SK-N-MC (cell line): Measurements from ENCODE around the gene ITIH1.

Experiments
- DNase-seq: peaks from one replicate; pipeline ENCODE4 v3.0.0-alpha.2; 2011; ENCODE audit warnings: low read depth, low spot score
- H3K27ac ChIP-seq: fragments of 200-600 bp; sonication (generic); 2 replicates; pipeline ENCODE4 v1.5.1; 2016; ENCODE audit warnings: mixed run types
- H3K36me3 ChIP-seq: fragments of 200-600 bp; sonication (generic); 2 replicates; pipeline ENCODE4 v1.6.1; 2017; ENCODE audit warnings: antibody characterized with exemption, low read length, mixed read lengths; ENCODE audit not compliant: insufficient read depth
- H3K4me3 ChIP-seq: fragments of 200-600 bp; sonication (generic); 2 replicates; pipeline ENCODE4 v1.5.1; 2016
- H3K9ac ChIP-seq: fragments of 200-600 bp; sonication (generic); 2 replicates; pipeline ENCODE4 v1.8.0; 2017; ENCODE audit warnings: mixed run types, mixed read lengths; ENCODE audit not compliant: insufficient read length
- H3K9me3 ChIP-seq: fragments of 200-600 bp; sonication (generic); 2 replicates; pipeline ENCODE4 v1.6.1; 2017; ENCODE audit warnings: low read depth, mild to moderate bottlenecking, antibody characterized with exemption, low read length, moderate library complexity, mixed read lengths
- EZH2 ChIP-seq: fragments of 200-600 bp; sonication (generic); IDR thresholded peaks from one replicate; pipeline ENCODE4 v1.6.1; 2017; ENCODE audit warnings: antibody characterized with exemption
- FOXP2 ChIP-seq: optimal IDR thresholded peaks from 2 replicates; pipeline ENCODE3; 2011; ENCODE audit warnings: mild to moderate bottlenecking, moderate library complexity; ENCODE audit not compliant: insufficient read depth; ENCODE audit errors: extremely low read length, control extremely low read depth
- POLR2AphosphoS5 ChIP-seq: IDR thresholded peaks from 2 replicates; pipeline ENCODE4 v1.6.1; 2012; ENCODE audit warnings: mild to moderate bottlenecking, low read depth, low read length, borderline replicate concordance

Gene ITIH1

GRCh38 chr3:52786330-52787215 is 9.2 kb downstream of the ITIH1 start:
- Histone ChIP-seq H3K9me3 (no peaks in the 10 kb centered on the region), H3K36me3 (no peaks in the 10 kb centered on the region), H3K27ac (no peak overlapping the region), H3K4me3 (no peak overlapping the region), H3K9ac (no peak overlapping the region)
- TF ChIP-seq EZH2 (no peak), POLR2AphosphoS5 (no peak), FOXP2 (no peak)
- no peak for DNase-seq

GRCh38 chr3:52787246-52787645 is 9.8 kb downstream of the ITIH1 start:
- no peak for TF ChIP-seq EZH2
- no peak for TF ChIP-seq POLR2AphosphoS5
- TF ChIP-seq FOXP2, result no peak
- no peak overlapping the region for H3K9ac ChIP-seq
- DNase-seq, result no peak
- no peaks in the 10 kb centered on the region for H3K36me3 ChIP-seq
- H3K27ac ChIP-seq, result no peak overlapping the region
- no peaks in the 10 kb centered on the region for H3K9me3 ChIP-seq
- H3K4me3 ChIP-seq, result no peak overlapping the region

- TF ChIP-seq FOXP2 (no peak), POLR2AphosphoS5 (no peak), EZH2 (no peak)
- no peak overlapping the region for H3K4me3 ChIP-seq
- no peak overlapping the region for H3K27ac ChIP-seq
- no peaks in the 10 kb centered on the region for H3K36me3 ChIP-seq
- DNase-seq, result no peak
- H3K9me3 ChIP-seq, result no peaks in the 10 kb centered on the region
- H3K9ac ChIP-seq, result no peak overlapping the region
Observed at GRCh38 chr3:52787672-52788625, 10.6 kb downstream of the ITIH1 start.

- Histone ChIP-seq H3K36me3 (no peaks in the 10 kb centered on the region), H3K4me3 (no peak overlapping the region), H3K27ac (no peak overlapping the region), H3K9me3 (no peaks in the 10 kb centered on the region), H3K9ac (no peak overlapping the region)
- DNase-seq, result no peak
- TF ChIP-seq FOXP2 (no peak), POLR2AphosphoS5 (no peak), EZH2 (no peak)
Observed at GRCh38 chr3:52788890-52789745, 11.7 kb downstream of the ITIH1 start.

- Histone ChIP-seq H3K9ac (no peak overlapping the region), H3K27ac (no peak overlapping the region), H3K36me3 (no peaks in the 10 kb centered on the region), H3K4me3 (no peak overlapping the region), H3K9me3 (no peaks in the 10 kb centered on the region)
- TF ChIP-seq EZH2 (no peak), POLR2AphosphoS5 (no peak), FOXP2 (no peak)
- DNase-seq, result no peak
Observed at GRCh38 chr3:52789746-52790040, 12.3 kb downstream of the ITIH1 start.

GRCh38 chr3:52790337-52790736 is 12.9 kb downstream of the ITIH1 start:
- no peak overlapping the region for H3K9ac ChIP-seq
- no peak overlapping the region for H3K4me3 ChIP-seq
- H3K36me3 ChIP-seq, result no peaks in the 10 kb centered on the region
- DNase-seq, result no peak
- TF ChIP-seq EZH2 (no peak), POLR2AphosphoS5 (no peak), FOXP2 (no peak)
- H3K9me3 ChIP-seq, result no peaks in the 10 kb centered on the region
- H3K27ac ChIP-seq, result no peak overlapping the region

GRCh38 chr3:52790741-52791140 is 13.3 kb downstream of the ITIH1 start:
- Histone ChIP-seq H3K9ac (no peak overlapping the region), H3K4me3 (no peak overlapping the region), H3K36me3 (no peaks in the 10 kb centered on the region), H3K27ac (no peak overlapping the region), H3K9me3 (no peaks in the 10 kb centered on the region)
- no peak for DNase-seq
- no peak for TF ChIP-seq FOXP2

- no peak overlapping the region for H3K4me3 ChIP-seq
Observed at GRCh38 chr3:52791366-52791765, 14.0 kb downstream of the ITIH1 start.

More at GRCh38 chr3:52791366-52791765, 14.0 kb downstream of the ITIH1 start:
- Histone ChIP-seq H3K9me3 (no peaks in the 10 kb centered on the region), H3K27ac (no peak overlapping the region), H3K9ac (no peak overlapping the region), H3K36me3 (no peaks in the 10 kb centered on the region)
- DNase-seq, result no peak
- TF ChIP-seq POLR2AphosphoS5 (no peak), FOXP2 (no peak), EZH2 (no peak)
